ENCODE data around the gene GPR62. TPM values are rescaled to one million over a fixed set of nuclear protein-coding genes. Genes with fewer than 3 reads are reported as not detected.

The GPR62 gene
- total and polyA plus RNA-seq, 8 donors, result 0.08 to 0.26 (median 0.09) TPM; not detected in 2

- Histone ChIP-seq H3K27me3 (no peaks in the 10 kb centered on the region), H3K4me3 (no peak overlapping the region), H3K27ac (peak overlapping the region in 1 of 4 donors; percentile 23), H3K36me3 (no peaks in the 10 kb centered on the region), H3K4me1 (peaks cover 15 to 26% (median 23%) of the 10 kb centered on the region in 3 donors), H3K9me3 (no peaks in the 10 kb centered on the region)
- ATAC-seq (no peak), DNase-seq (peak in 2 of 6 donors; percentile 47 to 67), FAIRE-seq (no peak)
- WGBS, 2 donors, result 52 to 63% methylated on average over 4 of the region's 4 CpGs
- TF ChIP-seq, protein P1, sequence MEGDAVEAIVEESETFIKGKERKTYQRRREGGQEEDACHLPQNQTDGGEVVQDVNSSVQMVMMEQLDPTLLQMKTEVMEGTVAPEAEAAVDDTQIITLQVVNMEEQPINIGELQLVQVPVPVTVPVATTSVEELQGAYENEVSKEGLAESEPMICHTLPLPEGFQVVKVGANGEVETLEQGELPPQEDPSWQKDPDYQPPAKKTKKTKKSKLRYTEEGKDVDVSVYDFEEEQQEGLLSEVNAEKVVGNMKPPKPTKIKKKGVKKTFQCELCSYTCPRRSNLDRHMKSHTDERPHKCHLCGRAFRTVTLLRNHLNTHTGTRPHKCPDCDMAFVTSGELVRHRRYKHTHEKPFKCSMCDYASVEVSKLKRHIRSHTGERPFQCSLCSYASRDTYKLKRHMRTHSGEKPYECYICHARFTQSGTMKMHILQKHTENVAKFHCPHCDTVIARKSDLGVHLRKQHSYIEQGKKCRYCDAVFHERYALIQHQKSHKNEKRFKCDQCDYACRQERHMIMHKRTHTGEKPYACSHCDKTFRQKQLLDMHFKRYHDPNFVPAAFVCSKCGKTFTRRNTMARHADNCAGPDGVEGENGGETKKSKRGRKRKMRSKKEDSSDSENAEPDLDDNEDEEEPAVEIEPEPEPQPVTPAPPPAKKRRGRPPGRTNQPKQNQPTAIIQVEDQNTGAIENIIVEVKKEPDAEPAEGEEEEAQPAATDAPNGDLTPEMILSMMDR (IDR thresholded peaks at IDR 0.05), result no peak
- intact Hi-C loops (cut with DNase I), result no loop called here
Measured at GRCh38 chr3:51969841-51970240, 14.7 kb downstream of the GPR62 start.

- ATAC-seq, result peak in 3 of 4 donors; percentile 23 to 54 (median 49)
- intact Hi-C loops (cut with DNase I), result no loop called here
- FAIRE-seq, result no peak
- H3K9me3 ChIP-seq, result no peaks in the 10 kb centered on the region
- no peaks in the 10 kb centered on the region for H3K36me3 ChIP-seq
- H3K4me3 ChIP-seq, result no peak overlapping the region
- H3K4me1 ChIP-seq, result peaks cover 15 to 29% (median 23%) of the 10 kb centered on the region in 3 donors
- 26 to 34% methylated on average over 6 of the region's 6 CpGs for whole genome bisulfite sequencing, 2 donors
- TF ChIP-seq, protein P1 (IDR thresholded peaks at IDR 0.05), result no peak
- DNase-seq, result peak; percentile 79 to 92 (median 86)
- H3K27me3 ChIP-seq, result no peaks in the 10 kb centered on the region
- peak overlapping the region in 3 of 4 donors; percentile 23 to 54 (median 23) for H3K27ac ChIP-seq
Measured at GRCh38 chr3:51970606-51971300, 15.6 kb downstream of the GPR62 start.

DNA sequence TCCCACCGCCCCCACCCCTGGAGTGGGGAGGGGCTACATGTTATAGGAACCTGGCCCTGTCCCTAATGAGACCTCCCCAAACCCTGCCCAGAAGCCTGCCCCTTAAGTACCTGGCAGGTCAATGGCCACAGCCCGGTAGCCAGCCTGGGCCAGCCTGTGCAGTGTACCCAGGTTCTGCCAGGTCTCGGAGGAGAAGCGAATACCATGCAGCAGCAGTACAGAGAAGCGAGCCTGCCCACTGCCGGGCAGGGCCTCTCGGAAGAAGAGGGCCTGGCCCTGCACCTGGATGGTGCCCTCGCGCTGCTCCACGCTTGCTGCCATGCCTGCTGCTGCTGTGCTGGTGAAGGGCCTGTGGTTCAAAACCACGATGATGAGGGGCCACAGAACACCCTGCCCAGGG lies 16.2 kb downstream of the GPR62 start:
- Histone ChIP-seq H3K36me3 (no peaks in the 10 kb centered on the region), H3K4me3 (no peak overlapping the region), H3K27me3 (no peaks in the 10 kb centered on the region), H3K27ac (peak overlapping the region in 2 of 4 donors; percentile 23 to 54), H3K9me3 (no peaks in the 10 kb centered on the region), H3K4me1 (peaks cover 15 to 32% (median 23%) of the 10 kb centered on the region in 3 donors)
- intact Hi-C loops (cut with DNase I), result no loop called here
- FAIRE-seq (no peak), DNase-seq (peak in 2 of 6 donors; percentile 29 to 78), ATAC-seq (no peak)
- WGBS, 2 donors, result 84 to 89% methylated on average over 11 of the region's 11 CpGs
- TF ChIP-seq, protein P1 (IDR thresholded peaks at IDR 0.05), result no peak

GRCh38 chr3:51974277-51974962 lies 19.2 kb downstream of the GPR62 start:
- 8 to 13% methylated on average over 30 of the region's 30 CpGs for WGBS, 2 donors
- Histone ChIP-seq H3K27ac (peak overlapping the region; percentile 73 to 94 (median 86)), H3K9me3 (no peaks in the 10 kb centered on the region), H3K4me1 (peaks cover 11 to 28% (median 23%) of the 10 kb centered on the region in 3 donors), H3K36me3 (no peaks in the 10 kb centered on the region), H3K27me3 (no peaks in the 10 kb centered on the region), H3K4me3 (peak overlapping the region; percentile 36 to 77 (median 61))
- intact Hi-C loops (cut with DNase I), result no loop called here
- FAIRE-seq (no peak), ATAC-seq (peak; percentile 34 to 38 (median 37)), DNase-seq (peak in 5 of 6 donors; percentile 63 to 86 (median 66))
- TF ChIP-seq, protein P1 (IDR thresholded peaks at IDR 0.05), result no peak

Data from pancreas (tissue), 10 donors.